Small intestine (tissue), 7 donors: ENCODE results near the gene ARHGAP42. TPM values are rescaled to one million over a fixed set of nuclear protein-coding genes. Genes with fewer than 3 reads are reported as not detected.
"Not testable (repeated sequence)": the region's sequence is repeated elsewhere in the genome, so short reads cannot be mapped to it uniquely, and the experiment has no call there.

Experiments used
- DNase-seq, 2 donors: peaks; one replicate each; pipeline versions ENCODE4 v3.0.0 to v3.0.0-alpha.2; 2013
- FAIRE-seq: peaks from 2 replicates; lab custom pipeline; 2012; peaks lifted over from hg19 to GRCh38; lab: Jason Lieb, UNC
- H3K27ac ChIP-seq, 3 donors: one replicate each; pipeline ENCODE4 v1.5.1; 2013; ENCODE audit warnings: low read length in 2 of 3, mild to moderate bottlenecking in 2 of 3, control low read depth in 1 of 3, inconsistent platforms in 1 of 3, low read depth in 1 of 3, moderate library complexity in 1 of 3
- H3K27me3 ChIP-seq, 3 donors: one replicate each; pipeline ENCODE4 v1.6.1; 2013; ENCODE audit warnings: low read length in 3 of 3, inconsistent platforms in 1 of 3; ENCODE audit not compliant: control insufficient read depth in 3 of 3, insufficient read depth in 3 of 3
- H3K36me3 ChIP-seq, 3 donors: one replicate each; pipeline ENCODE4 v1.6.1; 2013; ENCODE audit warnings: low read length in 3 of 3, inconsistent platforms in 1 of 3, low read depth in 1 of 3, mild to moderate bottlenecking in 1 of 3, moderate library complexity in 1 of 3; ENCODE audit not compliant: control insufficient read depth in 3 of 3, insufficient read depth in 2 of 3
- H3K4me1 ChIP-seq, 3 donors: one replicate each; pipeline ENCODE4 v1.6.1; 2013; ENCODE audit warnings: low read length in 2 of 3, inconsistent platforms in 1 of 3, low read depth in 1 of 3, mild to moderate bottlenecking in 1 of 3, moderate library complexity in 1 of 3; ENCODE audit not compliant: control insufficient read depth in 3 of 3, insufficient read depth in 2 of 3
- H3K4me3 ChIP-seq, 3 donors: one replicate each; pipeline ENCODE4 v1.5.1; 2013; ENCODE audit warnings: low read length in 3 of 3, control low read depth in 1 of 3, inconsistent platforms in 1 of 3, low read depth in 1 of 3, mild to moderate bottlenecking in 1 of 3, moderate library complexity in 1 of 3
- H3K9me3 ChIP-seq, 2 donors: one replicate each; pipeline ENCODE4 v1.6.1; 2013; ENCODE audit warnings: low read depth in 1 of 2, low read length in 1 of 2; ENCODE audit not compliant: control insufficient read depth in 2 of 2, insufficient read depth in 1 of 2
- WGBS, 3 donors: extraction: QIAGEN DNeasy Blood & Tissue Kit; methylation state at CpG; one replicate each; pipeline ENCODE4 v1.1.7; 2013; 5-methylcytosine and 5-hydroxymethylcytosine counted together
- polyA plus RNA-seq, 4 donors: library from polyadenylated mRNA; stranded (reverse) in 3 of 4; unstranded in 1 of 4; fragments of 200-250 nt in 3 of 4; fragments of 120-200 nt in 1 of 4; gene quantifications; one replicate each; pipeline versions ENCODE4 v1.2.1 to v1.2.3, GENCODE V29; 2013
- donor health status: healthy with polysubstance abuse.
- donor health status: control.
- donor health status: control.
- donor health status: Bipolar disorder and iron deficiency.
- donor health status: healthy.

ARHGAP42 gene
- polyA plus RNA-seq, 4 donors = 4.3 to 17.0 (median 14.9) TPM

DNA sequence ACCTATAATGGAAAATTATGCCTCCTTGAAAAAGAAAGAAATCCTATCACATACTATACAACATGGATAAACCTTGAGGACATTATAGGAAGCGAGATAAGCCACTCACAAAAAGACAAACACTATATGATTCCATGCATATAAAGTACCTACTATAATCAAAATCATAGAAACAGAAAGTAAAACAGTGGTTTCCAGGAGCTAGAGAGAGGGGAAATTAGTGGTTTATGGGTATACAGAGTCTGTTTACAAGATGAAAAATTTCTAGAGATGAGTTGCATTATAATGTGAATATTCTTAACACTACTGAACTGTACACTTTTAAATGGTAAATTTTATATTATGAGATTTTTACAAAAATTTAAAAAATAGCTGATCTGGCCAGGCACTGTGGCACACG lies 40.5 kb upstream of the ARHGAP42 start:
- Histone ChIP-seq H3K9me3 (peaks cover 0 to 7% of the 10 kb centered on the region in 2 donors), H3K36me3 (no peaks in the 10 kb centered on the region), H3K4me3 (no peak overlapping the region), H3K27ac (no peak overlapping the region), H3K27me3 (no peaks in the 10 kb centered on the region), H3K4me1 (no peaks in the 10 kb centered on the region)
- 50 to 63% (median 60%) methylated on average over 2 of the region's 2 CpGs for WGBS, 3 donors
- DNase-seq (no peak), FAIRE-seq (no peak)

DNA sequence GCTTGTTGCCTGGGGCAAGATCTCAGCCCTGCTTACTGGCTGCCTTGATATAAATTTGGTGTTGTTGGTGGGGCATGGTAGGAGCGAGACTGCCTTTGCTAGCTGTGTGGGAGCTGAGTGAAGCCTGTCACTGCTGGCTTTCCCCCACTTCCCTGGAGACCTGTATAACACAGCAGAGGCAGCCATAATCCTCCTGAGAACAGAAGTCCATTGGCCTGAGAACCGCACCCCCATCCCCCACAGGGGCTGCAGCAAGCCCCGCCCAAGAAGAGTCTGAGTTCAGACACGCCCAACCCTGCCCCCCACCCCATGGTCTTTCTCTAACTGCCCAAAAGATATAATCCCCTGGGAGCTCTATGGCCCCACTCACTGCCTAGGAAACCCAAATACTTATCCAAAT lies 39.2 kb upstream of the ARHGAP42 start:
- Histone ChIP-seq H3K27me3 (no peaks in the 10 kb centered on the region), H3K4me3 (no peak overlapping the region), H3K27ac (no peak overlapping the region), H3K4me1 (no peaks in the 10 kb centered on the region), H3K36me3 (no peaks in the 10 kb centered on the region), H3K9me3 (peaks cover 0 to 7% of the 10 kb centered on the region in 2 donors)
- DNase-seq (no peak), FAIRE-seq (no peak)
- WGBS, 3 donors = 69 to 78% (median 72%) methylated on average over 4 of the region's 4 CpGs

DNA sequence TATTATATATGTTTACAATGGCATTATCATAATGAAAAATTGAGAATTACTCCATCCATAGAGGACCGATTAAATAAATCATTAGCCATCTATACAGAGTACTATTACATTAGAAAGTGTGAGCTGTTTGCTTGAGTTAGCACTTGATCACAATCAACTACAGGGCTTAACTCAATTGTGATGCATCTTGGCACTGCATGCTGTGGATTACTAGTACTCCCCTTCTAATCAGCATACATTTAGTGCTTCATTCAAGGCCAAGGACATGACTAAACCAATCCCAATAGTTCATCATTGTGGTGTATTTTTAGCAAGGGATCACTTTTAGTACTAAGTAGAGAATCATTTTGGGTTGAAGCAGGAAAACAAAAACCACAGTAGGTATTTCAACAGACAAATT lies 23.5 kb upstream of the ARHGAP42 start:
- Histone ChIP-seq H3K27me3 (no peaks in the 10 kb centered on the region), H3K36me3 (no peaks in the 10 kb centered on the region), H3K9me3 (no peaks in the 10 kb centered on the region), H3K27ac (no peak overlapping the region), H3K4me1 (no peaks in the 10 kb centered on the region), H3K4me3 (no peak overlapping the region)
- FAIRE-seq = no peak
- 82 to 87% (median 86%) methylated on average over 1 of the region's 1 CpG for WGBS, 3 donors
- no peak for DNase-seq

DNA sequence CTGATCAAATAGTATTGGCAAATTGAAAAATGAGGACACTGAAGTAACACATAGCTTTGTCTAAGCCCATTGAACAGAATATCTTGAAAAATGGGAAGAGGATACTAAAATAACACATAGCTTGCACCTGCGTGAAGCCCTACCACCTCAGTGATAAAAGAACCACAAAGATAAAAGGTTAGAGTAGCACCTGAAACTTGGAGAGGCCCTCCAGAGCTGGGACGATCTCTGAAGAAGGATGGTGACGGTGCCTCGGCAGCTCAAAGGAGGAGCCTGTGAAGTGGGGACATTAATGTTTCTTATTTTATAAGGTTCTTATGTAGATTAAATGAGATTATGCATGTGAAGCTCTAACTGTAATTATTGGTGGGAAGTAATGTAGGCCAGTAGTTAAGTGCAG lies 23.1 kb upstream of the ARHGAP42 start:
- WGBS, 3 donors = 83 to 85% (median 85%) methylated on average over 4 of the region's 4 CpGs
- H3K27me3 ChIP-seq = no peaks in the 10 kb centered on the region
- no peak overlapping the region for H3K4me3 ChIP-seq
- no peaks in the 10 kb centered on the region for H3K36me3 ChIP-seq
- FAIRE-seq = no peak
- no peaks in the 10 kb centered on the region for H3K9me3 ChIP-seq
- no peak for DNase-seq
- H3K4me1 ChIP-seq = no peaks in the 10 kb centered on the region
- no peak overlapping the region for H3K27ac ChIP-seq

DNA sequence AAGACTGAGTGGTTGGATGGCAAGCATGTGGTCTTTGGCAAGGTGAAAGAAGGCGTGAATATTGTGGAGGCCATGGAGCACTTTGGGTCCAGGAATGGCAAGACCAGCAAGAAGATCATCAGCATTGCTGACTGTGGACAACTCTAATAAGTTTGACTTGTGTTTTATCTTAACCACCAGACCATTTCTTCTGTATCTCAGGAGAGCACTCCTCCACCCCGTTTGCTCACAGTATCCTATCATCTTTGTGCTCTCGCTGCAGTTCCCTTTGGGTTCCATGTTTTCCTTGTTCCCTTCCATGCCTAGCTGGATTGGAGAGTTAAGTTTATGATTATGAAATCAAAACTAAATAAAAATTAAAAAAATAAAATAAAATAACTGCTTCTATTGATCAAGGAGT lies 20.3 kb upstream of the ARHGAP42 start:
- FAIRE-seq, H3K9me3 ChIP-seq, H3K4me3 ChIP-seq, DNase-seq, H3K27me3 ChIP-seq, H3K27ac ChIP-seq, H3K4me1 ChIP-seq, H3K36me3 ChIP-seq: not testable (repeated sequence)
- WGBS, 3 donors = 90 to 94% (median 92%) methylated on average over 3 of the region's 3 CpGs

DNA sequence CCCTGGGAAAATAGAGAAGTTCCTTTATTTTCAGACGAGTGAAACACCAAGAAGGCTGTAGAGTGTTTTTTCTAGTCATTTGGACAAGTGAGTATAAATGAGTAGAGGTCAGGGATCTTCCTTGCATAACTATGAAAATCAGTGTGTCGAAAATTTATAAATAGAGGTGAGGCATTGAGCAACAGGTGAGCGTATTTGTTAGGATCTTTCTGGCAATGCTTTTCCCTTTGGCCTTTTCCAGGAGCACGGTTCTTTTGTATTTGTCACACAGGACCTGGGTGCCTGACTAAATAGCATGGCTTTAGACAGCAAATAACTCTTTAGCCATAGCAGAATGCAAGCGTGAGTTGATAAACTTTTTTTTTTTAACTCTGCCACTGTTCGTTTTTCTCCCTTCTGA lies 19.6 kb upstream of the ARHGAP42 start:
- no peak overlapping the region for H3K27ac ChIP-seq
- 67 to 75% (median 67%) methylated on average over 6 of the region's 6 CpGs for WGBS, 3 donors
- no peak for DNase-seq
- no peaks in the 10 kb centered on the region for H3K36me3 ChIP-seq
- FAIRE-seq = no peak
- no peak overlapping the region for H3K4me3 ChIP-seq
- H3K27me3 ChIP-seq = no peaks in the 10 kb centered on the region
- H3K4me1 ChIP-seq = no peaks in the 10 kb centered on the region
- H3K9me3 ChIP-seq = no peaks in the 10 kb centered on the region

DNA sequence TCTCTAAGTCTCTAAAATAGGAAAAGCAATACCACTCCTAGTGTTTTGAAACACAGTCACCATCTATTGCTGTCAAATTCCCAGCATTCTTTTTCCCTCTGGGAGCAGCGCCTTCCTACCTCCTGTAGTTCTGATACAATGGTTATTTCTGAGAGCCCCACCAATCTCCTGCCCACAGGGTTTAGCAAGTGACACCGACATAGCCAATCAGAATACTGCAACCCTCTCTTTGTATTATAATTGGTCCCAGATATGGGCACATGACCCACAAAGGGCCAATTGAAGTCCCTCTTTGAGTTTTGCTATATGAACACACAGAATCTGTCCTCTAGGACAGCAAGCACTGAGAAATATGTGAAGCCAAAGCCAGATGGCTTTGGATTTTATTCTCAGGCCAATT lies 16.9 kb upstream of the ARHGAP42 start:
- 93 to 97% (median 95%) methylated on average over 2 of the region's 2 CpGs for WGBS, 3 donors
- no peak overlapping the region for H3K27ac ChIP-seq
- no peaks in the 10 kb centered on the region for H3K36me3 ChIP-seq
- H3K27me3 ChIP-seq = no peaks in the 10 kb centered on the region
- no peaks in the 10 kb centered on the region for H3K9me3 ChIP-seq
- H3K4me3 ChIP-seq = no peak overlapping the region
- FAIRE-seq (no peak), DNase-seq (no peak)
- H3K4me1 ChIP-seq = no peaks in the 10 kb centered on the region

DNA sequence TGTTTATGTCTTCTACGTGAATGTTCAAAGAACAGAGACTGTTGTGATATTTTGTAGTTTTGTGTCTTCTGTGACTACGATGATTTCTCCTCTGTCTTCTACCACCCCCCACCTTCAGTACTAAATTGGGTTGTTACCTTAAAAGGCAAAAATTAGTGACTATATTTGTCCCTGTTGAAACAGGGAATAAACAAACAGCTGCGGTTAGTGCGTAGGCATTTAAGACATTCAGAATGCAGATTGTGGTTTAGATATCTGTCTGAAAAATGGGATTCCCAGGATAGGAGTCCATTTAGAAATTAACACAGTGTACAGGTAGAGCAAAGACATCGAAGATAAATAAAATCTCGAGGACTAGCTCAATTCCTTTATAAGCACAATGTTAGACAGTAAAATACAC lies 15.6 kb upstream of the ARHGAP42 start:
- DNase-seq = no peak
- Histone ChIP-seq H3K27me3 (no peaks in the 10 kb centered on the region), H3K9me3 (no peaks in the 10 kb centered on the region), H3K4me3 (no peak overlapping the region), H3K27ac (no peak overlapping the region), H3K36me3 (no peaks in the 10 kb centered on the region), H3K4me1 (no peaks in the 10 kb centered on the region)
- no peak for FAIRE-seq
- 81 to 92% (median 86%) methylated on average over 6 of the region's 6 CpGs for WGBS, 3 donors

DNA sequence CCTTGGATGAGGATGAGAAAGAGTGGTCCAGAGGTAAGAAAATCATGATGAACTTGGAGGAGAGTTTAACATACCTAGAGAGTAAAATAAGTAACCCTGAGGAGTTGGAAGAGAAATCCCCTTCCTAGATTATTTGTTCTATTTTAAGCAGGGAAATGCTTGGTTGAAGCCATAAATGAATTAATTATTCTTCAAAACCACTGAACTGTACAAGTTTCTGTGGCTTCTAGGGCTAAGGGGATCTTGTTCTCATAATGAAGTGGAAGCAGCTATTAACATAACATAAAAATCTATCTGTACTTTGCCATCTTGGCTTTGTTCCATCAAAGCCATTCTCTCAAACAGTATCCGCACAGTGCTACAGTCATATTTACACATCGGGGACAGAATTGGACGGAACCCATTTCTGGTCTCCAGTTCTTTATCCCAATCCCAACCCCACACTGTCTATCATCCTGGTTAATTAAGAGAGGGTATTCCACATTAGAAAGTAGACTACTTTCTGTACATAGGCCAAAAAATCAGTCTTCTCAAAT lies 14.5 kb upstream of the ARHGAP42 start:
- Histone ChIP-seq H3K4me3 (no peak overlapping the region), H3K27ac (peak overlapping the region in 1 of 3 donors; percentile 62), H3K9me3 (no peaks in the 10 kb centered on the region), H3K4me1 (no peaks in the 10 kb centered on the region), H3K27me3 (no peaks in the 10 kb centered on the region), H3K36me3 (no peaks in the 10 kb centered on the region)
- DNase-seq = peak in 1 of 2 donors; percentile 49
- no peak for FAIRE-seq
- 15 to 49% (median 40%) methylated on average over 3 of the region's 3 CpGs for WGBS, 3 donors
